Upper lobe of left lung (tissue), 4 donors: ENCODE data around the gene CER1.

Experiments
- CTCF ChIP-seq, 6 experiments: fragments of 450-650 bp in 4 of 6; fragments of 200-600 bp in 2 of 6; sonication (generic) in 2 of 6; IDR thresholded peaks; one replicate each; pipeline ENCODE4 v1.5.1; 2016 to 2019; ENCODE audit warnings: antibody characterized with exemption in 6 of 6
- POLR2A ChIP-seq, 4 donors: fragments of 450-650 bp; IDR thresholded peaks; one replicate each; pipeline ENCODE4 v1.5.1; 2016 to 2017; ENCODE audit warnings: antibody characterized with exemption in 4 of 4, mild to moderate bottlenecking in 2 of 4

DNA sequence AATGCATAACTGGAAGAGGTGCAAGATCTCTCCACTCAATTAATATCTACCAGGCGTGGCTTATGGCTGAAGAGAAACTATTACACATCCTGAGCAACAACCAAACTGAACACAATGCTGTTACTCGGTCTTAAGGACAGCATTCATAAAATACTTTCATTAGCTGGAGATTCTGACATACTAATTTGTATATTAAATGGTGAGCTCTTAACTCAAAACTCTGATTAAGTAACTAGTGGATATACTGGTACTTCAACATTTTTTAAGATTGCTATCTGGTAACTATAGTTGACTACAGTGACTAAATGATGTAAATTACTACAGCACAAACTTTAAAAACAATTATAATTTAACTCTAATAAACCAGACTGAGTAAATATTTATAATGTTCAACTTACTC, 45.1 kb downstream of the CER1 start:
- no peak for TF ChIP-seq CTCF (IDR thresholded peaks at IDR 0.05)
- no peak for TF ChIP-seq POLR2A (IDR thresholded peaks at IDR 0.05)
